ENCODE data around the gene CDX1.
A peak's percentile ranks its signal among the peaks of the same experiment; 100 is the strongest.

The CDX1 gene

GRCh38 chr5:150133581-150134197 lies 32.9 kb upstream of the CDX1 start:
- Mint-ChIP-seq H3K36me3 (ENCODE audit: low read depth) (peaks cover 39% of the 10 kb centered on the region), H3K9me3 (no peaks in the 10 kb centered on the region), H3K27me3 (ENCODE audit: low read depth) (peaks cover 7% of the 10 kb centered on the region), H3K27ac (peak overlapping the region; percentile 71 to 97 (median 97)), H3K4me1 (peaks cover 59% of the 10 kb centered on the region), H3K4me3 (no peak overlapping the region)
- TF ChIP-seq CTCF (IDR thresholded peaks at IDR 0.05; ENCODE audit: unreplicated experiment in 3 of 3) = no peak

GRCh38 chr5:150134198-150134588 lies 32.4 kb upstream of the CDX1 start:
- Mint-ChIP-seq H3K9me3 (no peaks in the 10 kb centered on the region), H3K36me3 (ENCODE audit: low read depth) (peaks cover 36% of the 10 kb centered on the region), H3K4me3 (no peak overlapping the region), H3K27ac (peak overlapping the region; percentile 71 to 97 (median 97)), H3K27me3 (ENCODE audit: low read depth) (peaks cover 7% of the 10 kb centered on the region), H3K4me1 (peaks cover 64% of the 10 kb centered on the region)
- TF ChIP-seq CTCF (IDR thresholded peaks at IDR 0.05; ENCODE audit: unreplicated experiment in 3 of 3) = no peak

- Mint-ChIP-seq H3K4me3 (no peak overlapping the region), H3K27ac (peak overlapping the region; percentile 71 to 97 (median 97)), H3K9me3 (no peaks in the 10 kb centered on the region), H3K4me1 (peaks cover 70% of the 10 kb centered on the region), H3K27me3 (ENCODE audit: low read depth) (peaks cover 3% of the 10 kb centered on the region), H3K36me3 (ENCODE audit: low read depth) (peaks cover 36% of the 10 kb centered on the region)
- TF ChIP-seq CTCF (IDR thresholded peaks at IDR 0.05; ENCODE audit: unreplicated experiment in 3 of 3) = no peak
Observed at GRCh38 chr5:150135557-150136304, 30.8 kb upstream of the CDX1 start.

- peak overlapping the region; percentile 78 to 97 (median 97) for H3K27ac Mint-ChIP-seq
- H3K4me3 Mint-ChIP-seq = peak overlapping the region in 1 of 3 experiments; percentile 47
- H3K9me3 Mint-ChIP-seq = no peaks in the 10 kb centered on the region
- peaks cover 72% of the 10 kb centered on the region for H3K4me1 Mint-ChIP-seq
- peaks cover 31% of the 10 kb centered on the region for H3K36me3 Mint-ChIP-seq (ENCODE audit: low read depth)
- no peak for TF ChIP-seq CTCF (IDR thresholded peaks at IDR 0.05; ENCODE audit: unreplicated experiment in 3 of 3)
- no peaks in the 10 kb centered on the region for H3K27me3 Mint-ChIP-seq (ENCODE audit: low read depth)
Observed at GRCh38 chr5:150136305-150137167, 30.0 kb upstream of the CDX1 start.

GRCh38 chr5:150137168-150137957 lies 29.2 kb upstream of the CDX1 start:
- no peak for TF ChIP-seq CTCF (IDR thresholded peaks at IDR 0.05; ENCODE audit: unreplicated experiment in 3 of 3)
- H3K27me3 Mint-ChIP-seq (ENCODE audit: low read depth) = no peaks in the 10 kb centered on the region
- peak overlapping the region; percentile 37 to 67 (median 40) for H3K4me3 Mint-ChIP-seq
- H3K9me3 Mint-ChIP-seq = no peaks in the 10 kb centered on the region
- H3K36me3 Mint-ChIP-seq (ENCODE audit: low read depth) = peaks cover 30% of the 10 kb centered on the region
- H3K4me1 Mint-ChIP-seq = peaks cover 73% of the 10 kb centered on the region
- peak overlapping the region; percentile 97 to 99 (median 97) for H3K27ac Mint-ChIP-seq
